Left lung (tissue), 10 donors: ENCODE results near the gene PRMT3. TPM values are rescaled to one million over a fixed set of nuclear protein-coding genes. Genes with fewer than 3 reads are reported as not detected.

Experiments
- ATAC-seq: fragments of 200-7000 bp; cut with Tn5 transposase; one replicate; pipeline ENCODE4 v1.9.1; 2020; ENCODE audit warnings: moderate library complexity
- DNase-seq, 4 donors: peaks; one replicate each; pipeline ENCODE4 v3.0.0-alpha.2; 2013 to 2020
- H3K27ac ChIP-seq, 2 donors: fragments of 200-600 bp; sonication (generic) in 1 of 2; one replicate each; pipeline versions ENCODE4 v1.5.0 to v1.8.0; 2020 to 2021
- H3K27me3 ChIP-seq, 2 donors: fragments of 200-600 bp; sonication (generic) in 1 of 2; one replicate each; pipeline versions ENCODE4 v1.5.0 to v1.8.0; 2020 to 2021
- H3K36me3 ChIP-seq, 2 donors: fragments of 200-600 bp; sonication (generic) in 1 of 2; one replicate each; pipeline versions ENCODE4 v1.5.0 to v1.8.0; 2020 to 2021
- H3K4me1 ChIP-seq, 2 donors: fragments of 200-600 bp; one replicate each; pipeline ENCODE4 v1.8.0; 2021
- H3K4me3 ChIP-seq, 2 donors: fragments of 200-600 bp; sonication (generic) in 1 of 2; one replicate each; pipeline versions ENCODE4 v1.5.0 to v1.8.0; 2020 to 2021; ENCODE audit warnings: mild to moderate bottlenecking in 1 of 2
- H3K9me3 ChIP-seq, 2 donors: fragments of 200-600 bp; sonication (generic) in 1 of 2; one replicate each; pipeline versions ENCODE4 v1.5.0 to v1.8.0; 2020 to 2021
- intact Hi-C, 2 donors: fragments of 100-400 bp; cut with DNase I; formaldehyde crosslinking; loops; one replicate each; pipeline versions ENCODE4 v1.11.2 to v1.14.2; 2022
- polyA plus RNA-seq, 6 donors: library from polyadenylated mRNA; unstranded; fragments of 120-200 nt; gene quantifications; one replicate each; pipeline ENCODE4 v1.2.1, GENCODE V29; 2013; ENCODE audit not compliant: insufficient read length in 6 of 6
- total RNA-seq, 2 donors: library from RNA; stranded (reverse); fragmentation: NEBNext Ultra II Directional; extraction: Animal tissue kit (Norgen Biotek cat#: 25700); gene quantifications; one replicate each; pipeline ENCODE4 v1.2.1, GENCODE V29; 2021
- TF ChIP-seq, protein P1 (sequence below), 2 donors: fragments of 200-600 bp; sonication (generic) in 1 of 2; IDR thresholded peaks; one replicate each; pipeline versions ENCODE4 v1.5.0 to v1.8.0; 2021; ENCODE audit warnings: antibody characterized with exemption in 2 of 2
- donor health status: DM: no; HTN: yes; CAD: no.
- donor health status: DM: no; HTN: no; CAD: no.

The PRMT3 gene
- total and polyA plus RNA-seq, 8 donors: 8.0 to 17.3 (median 15.3) TPM

DNA sequence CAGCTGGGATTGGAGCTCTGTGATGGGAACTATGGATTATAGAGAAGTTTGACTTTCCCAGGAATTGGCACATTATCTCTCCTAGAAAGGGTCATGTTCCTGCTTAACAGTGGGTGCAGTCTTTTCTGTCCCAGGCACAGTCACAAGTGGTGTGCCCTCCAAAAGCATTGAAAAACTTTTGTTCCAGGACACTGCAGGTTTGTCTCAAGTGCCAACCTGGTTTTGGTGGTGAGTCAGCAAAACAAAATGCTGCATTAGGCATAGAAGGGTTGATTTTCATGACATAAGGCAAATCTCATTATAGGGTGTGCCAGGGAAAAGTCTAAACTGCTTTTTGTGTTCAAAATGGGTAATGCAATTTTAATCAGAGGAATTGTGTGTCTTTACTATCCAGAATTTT, 19.1 kb upstream of the PRMT3 start:
- Histone ChIP-seq H3K36me3 (peaks cover 0 to 24% of the 10 kb centered on the region in 2 donors), H3K4me3 (no peak overlapping the region), H3K9me3 (no peaks in the 10 kb centered on the region), H3K27ac (no peak overlapping the region), H3K4me1 (peaks cover 6 to 39% of the 10 kb centered on the region in 2 donors), H3K27me3 (no peaks in the 10 kb centered on the region)
- DNase-seq (no peak), ATAC-seq (no peak)
- intact Hi-C loops: no loop called here
- TF ChIP-seq, protein P1, sequence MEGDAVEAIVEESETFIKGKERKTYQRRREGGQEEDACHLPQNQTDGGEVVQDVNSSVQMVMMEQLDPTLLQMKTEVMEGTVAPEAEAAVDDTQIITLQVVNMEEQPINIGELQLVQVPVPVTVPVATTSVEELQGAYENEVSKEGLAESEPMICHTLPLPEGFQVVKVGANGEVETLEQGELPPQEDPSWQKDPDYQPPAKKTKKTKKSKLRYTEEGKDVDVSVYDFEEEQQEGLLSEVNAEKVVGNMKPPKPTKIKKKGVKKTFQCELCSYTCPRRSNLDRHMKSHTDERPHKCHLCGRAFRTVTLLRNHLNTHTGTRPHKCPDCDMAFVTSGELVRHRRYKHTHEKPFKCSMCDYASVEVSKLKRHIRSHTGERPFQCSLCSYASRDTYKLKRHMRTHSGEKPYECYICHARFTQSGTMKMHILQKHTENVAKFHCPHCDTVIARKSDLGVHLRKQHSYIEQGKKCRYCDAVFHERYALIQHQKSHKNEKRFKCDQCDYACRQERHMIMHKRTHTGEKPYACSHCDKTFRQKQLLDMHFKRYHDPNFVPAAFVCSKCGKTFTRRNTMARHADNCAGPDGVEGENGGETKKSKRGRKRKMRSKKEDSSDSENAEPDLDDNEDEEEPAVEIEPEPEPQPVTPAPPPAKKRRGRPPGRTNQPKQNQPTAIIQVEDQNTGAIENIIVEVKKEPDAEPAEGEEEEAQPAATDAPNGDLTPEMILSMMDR (IDR thresholded peaks at IDR 0.05): no peak

DNA sequence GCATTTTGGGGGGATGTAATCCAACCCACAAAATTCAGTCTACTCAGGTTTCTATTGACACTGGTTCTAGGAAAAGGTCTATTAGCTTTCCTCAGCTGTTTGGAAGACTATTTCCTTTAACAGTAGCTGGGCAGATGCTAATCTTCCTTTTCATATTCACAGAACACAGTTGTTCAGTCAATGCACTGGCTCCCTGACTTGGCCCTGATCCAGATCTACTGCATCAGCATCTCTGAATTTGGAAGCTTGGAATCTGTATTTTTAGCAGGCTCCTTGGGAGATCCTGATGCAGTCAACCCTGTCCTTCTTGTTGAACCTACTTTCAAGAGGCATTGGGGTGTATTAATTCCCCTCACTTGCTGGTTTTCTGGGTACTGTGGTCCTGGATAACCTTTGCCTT, 17.7 kb upstream of the PRMT3 start:
- Histone ChIP-seq H3K4me1 (peaks cover under 1 to 30% of the 10 kb centered on the region in 2 donors), H3K36me3 (peaks cover 0 to 28% of the 10 kb centered on the region in 2 donors), H3K4me3 (no peak overlapping the region), H3K27ac (no peak overlapping the region), H3K27me3 (no peaks in the 10 kb centered on the region), H3K9me3 (no peaks in the 10 kb centered on the region)
- intact Hi-C loops: no loop called here
- ATAC-seq (no peak), DNase-seq (no peak)
- TF ChIP-seq, protein P1 (IDR thresholded peaks at IDR 0.05): no peak

DNA sequence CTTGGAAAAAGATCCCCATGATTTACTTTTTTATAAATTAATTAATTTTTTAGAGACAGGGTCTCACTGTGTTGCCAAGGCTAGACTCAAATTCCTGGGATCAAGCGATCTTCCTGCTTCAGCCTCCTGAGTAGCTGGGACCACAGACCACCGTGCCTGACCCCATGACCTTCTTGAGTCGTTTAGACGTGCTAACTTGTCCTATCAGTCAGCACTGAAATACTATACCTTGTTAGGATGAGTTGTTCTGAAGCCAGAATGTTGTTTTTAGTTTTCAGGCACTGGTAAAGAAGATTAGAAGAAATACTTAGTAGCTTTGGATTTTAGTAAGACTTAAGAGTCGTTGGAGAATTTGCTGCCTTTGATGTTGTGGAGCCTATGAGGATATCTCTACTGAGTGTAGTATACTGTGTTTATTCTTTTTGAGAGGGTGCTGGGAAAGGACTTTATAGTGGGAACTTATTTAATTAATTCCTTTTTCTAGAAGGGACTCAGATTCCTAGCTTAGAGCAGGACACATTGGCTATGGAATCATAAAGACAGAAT, 15.4 kb upstream of the PRMT3 start:
- TF ChIP-seq, protein P1 (IDR thresholded peaks at IDR 0.05): no peak
- ATAC-seq: no peak
- DNase-seq: no peak
- intact Hi-C loops: no loop called here
- Histone ChIP-seq H3K36me3 (peaks cover 0 to 37% of the 10 kb centered on the region in 2 donors), H3K27me3 (no peaks in the 10 kb centered on the region), H3K9me3 (no peaks in the 10 kb centered on the region), H3K4me1 (peaks cover 0 to 14% of the 10 kb centered on the region in 2 donors), H3K4me3 (no peak overlapping the region), H3K27ac (no peak overlapping the region)

DNA sequence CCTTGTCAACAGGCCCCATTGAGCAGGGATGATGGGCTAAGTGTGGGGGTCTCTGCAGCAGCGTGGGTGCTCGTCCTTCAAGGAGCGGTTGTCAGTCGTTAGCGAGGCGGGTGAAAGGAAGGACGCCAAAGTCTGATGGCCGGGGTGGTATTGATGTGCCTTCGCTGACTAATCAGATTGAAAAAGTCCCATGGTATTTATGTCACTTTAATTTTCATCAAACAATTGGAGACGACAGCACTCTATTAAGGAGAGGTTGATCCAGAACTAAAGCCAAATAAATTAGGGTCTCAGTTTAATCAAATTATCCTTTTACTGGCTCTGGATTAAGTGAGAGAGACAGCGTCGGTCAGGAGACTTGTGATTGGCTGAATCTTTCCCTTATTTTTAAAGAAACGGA, 14.4 kb upstream of the PRMT3 start:
- Histone ChIP-seq H3K4me1 (peaks cover 0 to 5% of the 10 kb centered on the region in 2 donors), H3K4me3 (no peak overlapping the region), H3K9me3 (no peaks in the 10 kb centered on the region), H3K36me3 (peaks cover 0 to 46% of the 10 kb centered on the region in 2 donors), H3K27me3 (no peaks in the 10 kb centered on the region), H3K27ac (no peak overlapping the region)
- TF ChIP-seq, protein P1 (IDR thresholded peaks at IDR 0.05): no peak
- DNase-seq: no peak
- intact Hi-C loops: no loop called here
- no peak for ATAC-seq

DNA sequence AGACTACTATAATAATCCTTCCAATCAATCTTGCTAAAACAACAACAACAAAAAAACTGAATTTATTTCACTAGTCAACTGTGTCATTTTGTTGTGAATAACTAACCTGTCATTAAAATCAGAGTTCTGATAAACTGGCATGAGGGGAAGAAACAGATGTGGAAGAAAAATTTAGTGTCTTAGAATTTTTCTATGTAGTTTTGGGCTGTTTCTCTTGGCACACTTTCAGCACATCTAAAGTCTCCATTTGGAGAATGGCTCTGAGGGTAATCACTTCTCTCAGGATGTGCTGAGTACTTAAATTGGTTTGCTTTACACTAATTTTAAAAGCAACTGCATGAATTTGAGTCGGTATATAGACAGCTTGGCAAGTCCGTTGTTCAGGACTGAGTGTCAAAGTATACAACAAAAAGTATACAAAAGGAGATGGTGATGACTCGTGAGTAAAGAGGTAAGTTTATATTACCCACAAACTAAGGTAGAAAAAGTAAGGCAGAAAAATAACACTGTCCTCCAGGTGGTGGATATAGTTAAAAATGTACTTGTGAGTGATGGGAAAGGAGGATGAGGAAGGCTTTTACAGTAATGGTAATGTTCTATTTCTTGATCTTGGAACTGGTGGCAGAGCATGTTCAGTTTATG, 13.8 kb upstream of the PRMT3 start:
- intact Hi-C loops: no loop called here
- TF ChIP-seq, protein P1 (IDR thresholded peaks at IDR 0.05): no peak
- Histone ChIP-seq H3K4me3 (no peak overlapping the region), H3K36me3 (peaks cover 0 to 46% of the 10 kb centered on the region in 2 donors), H3K27me3 (no peaks in the 10 kb centered on the region), H3K27ac (no peak overlapping the region), H3K9me3 (no peaks in the 10 kb centered on the region), H3K4me1 (no peaks in the 10 kb centered on the region)
- ATAC-seq (no peak), DNase-seq (no peak)
